Prostate gland (tissue), 2 donors: ENCODE results near the gene CNTN5.

ENCODE experiments used
- CTCF ChIP-seq, 4 experiments: fragments of 200-600 bp in 2 of 4; fragments of 450-650 bp in 2 of 4; sonication (generic) in 2 of 4; IDR thresholded peaks; 1 replicate in 3 of 4; 2 replicates in 1 of 4; pipeline ENCODE4 v1.5.1; 2016 to 2019; ENCODE audit warnings: antibody characterized with exemption in 4 of 4, mild to moderate bottlenecking in 2 of 4, moderate library complexity in 2 of 4
- POLR2A ChIP-seq: fragments of 450-650 bp; IDR thresholded peaks from one replicate; pipeline ENCODE4 v1.6.1; 2016; ENCODE audit warnings: antibody characterized with exemption, mild to moderate bottlenecking
- POLR2AphosphoS5 ChIP-seq: sonication (generic); formaldehyde crosslinking; IDR thresholded peaks from one replicate; pipeline ENCODE4 v1.6.1; 2017; ENCODE audit warnings: antibody characterized with exemption

GRCh38 chr11:100068116-100068515, 1047.4 kb downstream of the CNTN5 start:
- TF ChIP-seq POLR2A (no peak), CTCF (IDR thresholded peaks at IDR 0.05) (no peak), POLR2AphosphoS5 (no peak)
